Common myeloid progenitor, CD34-positive (primary cell): ENCODE measurements around the gene TST.
A peak's percentile ranks its signal among the peaks of the same experiment; 100 is the strongest.

Experiments
- CTCF ChIA-PET: fragments of 350-600 bp; sonication (Branson Sonifier 250); formaldehyde crosslinking; loops from one replicate; lab custom pipeline; 2021; ENCODE audit warnings: antibody characterized with exemption; lab: Charles Lee
- POLR2A ChIA-PET: fragments of 350-600 bp; sonication (Branson Sonifier 250); formaldehyde crosslinking; loops from one replicate; lab custom pipeline; 2021; ENCODE audit warnings: antibody characterized with exemption; lab: Charles Lee
- DNase-seq, 3 donors: peaks; one replicate each; pipeline versions ENCODE4 v3.0.0 to v3.0.0-alpha.2; 2013
- H3K27ac ChIP-seq, 2 experiments: 1 replicate in 1 of 2; 2 replicates in 1 of 2; pipeline ENCODE4 v1.7.0; 2013; ENCODE audit warnings: inconsistent platforms in 2 of 2, low read length in 2 of 2, mild to moderate bottlenecking in 2 of 2, low read depth in 1 of 2, moderate library complexity in 1 of 2; ENCODE audit not compliant: severe bottlenecking in 2 of 2, insufficient read depth in 1 of 2, poor library complexity in 1 of 2
- H3K27me3 ChIP-seq, 5 experiments: replicated peaks in 2 of 5; 1 replicate in 3 of 5; 2 replicates in 2 of 5; pipeline versions ENCODE4 v1.6.1 to v1.7.0; 2013; ENCODE audit warnings: low read length in 4 of 5, mild to moderate bottlenecking in 2 of 5, moderate library complexity in 2 of 5, inconsistent platforms in 1 of 5; ENCODE audit not compliant: insufficient read depth in 5 of 5, control insufficient read depth in 4 of 5
- H3K36me3 ChIP-seq, 4 experiments: 1 replicate in 2 of 4; 2 replicates in 2 of 4; pipeline versions ENCODE4 v1.6.1 to v1.7.0; 2013; ENCODE audit warnings: low read length in 3 of 4, control low read depth in 1 of 4, mild to moderate bottlenecking in 1 of 4; ENCODE audit not compliant: control insufficient read depth in 4 of 4, insufficient read depth in 4 of 4
- H3K4me1 ChIP-seq, 4 experiments: 1 replicate in 3 of 4; 2 replicates in 1 of 4; pipeline versions ENCODE4 v1.6.1 to v1.7.1; 2013; ENCODE audit warnings: low read length in 3 of 4, mild to moderate bottlenecking in 3 of 4, control low read depth in 1 of 4, inconsistent platforms in 1 of 4, moderate library complexity in 1 of 4; ENCODE audit not compliant: control insufficient read depth in 4 of 4, insufficient read depth in 4 of 4; ENCODE audit errors: control extremely low read depth in 1 of 4
- H3K4me3 ChIP-seq, 7 experiments: 1 replicate in 4 of 7; 2 replicates in 3 of 7; pipeline versions ENCODE4 v1.5.1 to v1.7.0; 2013; ENCODE audit warnings: mild to moderate bottlenecking in 7 of 7, low read length in 6 of 7, moderate library complexity in 6 of 7, inconsistent platforms in 2 of 7, low read depth in 2 of 7, control low read depth in 1 of 7; ENCODE audit not compliant: insufficient read depth in 4 of 7, control insufficient read depth in 1 of 7; ENCODE audit errors: extremely low read depth in 1 of 7
- H3K9me3 ChIP-seq, 5 experiments: 1 replicate in 4 of 5; 2 replicates in 1 of 5; pipeline versions ENCODE4 v1.6.1 to v1.7.1; 2013; ENCODE audit warnings: low read length in 4 of 5, mild to moderate bottlenecking in 2 of 5, inconsistent platforms in 1 of 5, low read depth in 1 of 5, moderate library complexity in 1 of 5; ENCODE audit not compliant: control insufficient read depth in 4 of 5, insufficient read depth in 2 of 5; ENCODE audit errors: control extremely low read depth in 1 of 5
- WGBS: methylation state at CpG from one replicate; pipeline ENCODE4 v1.1.5; 2013; ENCODE audit not compliant: insufficient coverage; 5-methylcytosine and 5-hydroxymethylcytosine counted together

The TST gene

GRCh38 chr22:37023743-37024338 is 4.6 kb upstream of the TST start:
- 97% methylated on average over 30 of the region's 34 CpGs for WGBS
- DNase-seq = no peak
- CTCF ChIA-PET = interaction anchor here (0.9 to 1.8 kb wide), 4 partner anchors 13 to 21 kb away, joined by 3 to 6 read pairs (median 4); no protein-coding TSS in a partner anchor
- H3K4me1 ChIP-seq = peaks cover 3 to 25% (median 14%) of the 10 kb centered on the region in 4 experiments
- POLR2A ChIA-PET = no interaction called here
- peaks cover 0 to under 1% (median 0%) of the 10 kb centered on the region in 5 experiments for H3K27me3 ChIP-seq
- no peaks in the 10 kb centered on the region for H3K9me3 ChIP-seq
- peaks cover 5 to 47% (median 24%) of the 10 kb centered on the region in 4 experiments for H3K36me3 ChIP-seq
- no peak overlapping the region for H3K27ac ChIP-seq
- H3K4me3 ChIP-seq = no peak overlapping the region

GRCh38 chr22:37022483-37023337 is 3.5 kb upstream of the TST start:
- ChIA-PET POLR2A (no interaction called here), CTCF (interaction anchor here (0.8 to 5.5 kb wide), 9 partner anchors 9 to 42 kb away, joined by 3 to 39 read pairs (median 4); a partner anchor contains a TSS)
- Histone ChIP-seq H3K27ac (no peak overlapping the region), H3K4me1 (peaks cover 3 to 36% (median 18%) of the 10 kb centered on the region in 4 experiments), H3K36me3 (peaks cover 5 to 44% (median 20%) of the 10 kb centered on the region in 4 experiments), H3K27me3 (peaks cover 0 to 3% (median 0%) of the 10 kb centered on the region in 5 experiments), H3K9me3 (no peaks in the 10 kb centered on the region), H3K4me3 (no peak overlapping the region)
- 91% methylated on average over 15 of the region's 16 CpGs for WGBS
- no peak for DNase-seq

GRCh38 chr22:37021710-37022482 is 2.6 kb upstream of the TST start:
- Histone ChIP-seq H3K9me3 (no peaks in the 10 kb centered on the region), H3K27me3 (peaks cover 0 to 3% (median 0%) of the 10 kb centered on the region in 5 experiments), H3K36me3 (peaks cover 5 to 42% (median 17%) of the 10 kb centered on the region in 4 experiments), H3K4me3 (no peak overlapping the region), H3K27ac (no peak overlapping the region), H3K4me1 (peaks cover 3 to 38% (median 18%) of the 10 kb centered on the region in 4 experiments)
- 49% methylated on average over 7 of the region's 13 CpGs for WGBS
- peak; percentile 73 to 81 (median 75) for DNase-seq
- ChIA-PET CTCF (interaction anchor here (0.8 to 5.5 kb wide), 9 partner anchors 10 to 193 kb away, joined by 3 to 39 read pairs (median 4); a partner anchor contains a TSS), POLR2A (no interaction called here)

- Histone ChIP-seq H3K27me3 (peaks cover 0 to 3% (median 0%) of the 10 kb centered on the region in 5 experiments), H3K36me3 (peaks cover 5 to 40% (median 13%) of the 10 kb centered on the region in 4 experiments), H3K27ac (no peak overlapping the region), H3K9me3 (no peaks in the 10 kb centered on the region), H3K4me1 (peaks cover 3 to 38% (median 18%) of the 10 kb centered on the region in 4 experiments), H3K4me3 (no peak overlapping the region)
- ChIA-PET CTCF (interaction anchor here (0.8 to 5.5 kb wide), 11 partner anchors 11 to 239 kb away, joined by 3 to 39 read pairs (median 4); partner anchors contain the start of gene KCTD17), POLR2A (no interaction called here)
- 97% methylated on average over 5 of the region's 5 CpGs for WGBS
- no peak for DNase-seq
Observed at GRCh38 chr22:37021041-37021440, 1.8 kb upstream of the TST start.

- DNase-seq = no peak
- peak overlapping the region; percentile 58 to 91 (median 80) for H3K4me3 ChIP-seq
- H3K27ac ChIP-seq = peak overlapping the region in 1 of 2 experiments; percentile 70
- H3K36me3 ChIP-seq = peaks cover 1 to 31% (median 6%) of the 10 kb centered on the region in 4 experiments
- peaks cover 3 to 38% (median 18%) of the 10 kb centered on the region in 4 experiments for H3K4me1 ChIP-seq
- whole genome bisulfite sequencing = 0% methylated on average over 4 of the region's 5 CpGs
- H3K9me3 ChIP-seq = no peaks in the 10 kb centered on the region
- CTCF ChIA-PET = interaction anchor here (0.7 to 5.5 kb wide), 7 partner anchors 12 to 238 kb away, joined by 3 to 39 read pairs (median 3); partner anchors contain the start of gene KCTD17
- peaks cover 0 to 3% (median 0%) of the 10 kb centered on the region in 5 experiments for H3K27me3 ChIP-seq
- POLR2A ChIA-PET = no interaction called here
Observed at GRCh38 chr22:37020192-37020479, 889 bp upstream of the TST start.

GRCh38 chr22:37018815-37019308 is 385 bp downstream of the TST start:
- POLR2A ChIA-PET = interaction anchor here (0.9 kb wide), 1 partner anchor 17 kb away, joined by 3 read pairs; no protein-coding TSS in a partner anchor
- Histone ChIP-seq H3K4me3 (peak overlapping the region; percentile 58 to 91 (median 80)), H3K27me3 (peaks cover 0 to 7% (median 0%) of the 10 kb centered on the region in 5 experiments), H3K9me3 (no peaks in the 10 kb centered on the region), H3K4me1 (peaks cover 3 to 38% (median 18%) of the 10 kb centered on the region in 4 experiments), H3K36me3 (peaks cover 0 to 20% (median 0%) of the 10 kb centered on the region in 4 experiments), H3K27ac (peak overlapping the region in 1 of 2 experiments; percentile 43)
- CTCF ChIA-PET = interaction anchor here (0.9 to 5.5 kb wide), 6 partner anchors 13 to 153 kb away, joined by 3 to 39 read pairs (median 3); no protein-coding TSS in a partner anchor
- WGBS = 3% methylated on average over 28 of the region's 35 CpGs
- no peak for DNase-seq
